COLO668 (cell line): ENCODE results near the gene ZNF526.

ENCODE experiments used
- DNase-seq: peaks from one replicate; lab custom pipeline; 2025; ENCODE audit not compliant: unreplicated experiment; lab: John Stamatoyannopoulos, UW

Gene ZNF526

GRCh38 chr19:42196011-42197001 is 23.8 kb upstream of the ZNF526 start:
- no peak for DNase-seq

- DNase-seq: no peak
These were observed 22.7 kb upstream of the ZNF526 start for GRCh38 chr19:42197375-42197817.

- no peak for DNase-seq
These were observed 21.3 kb upstream of the ZNF526 start for GRCh38 chr19:42198676-42199439.

- DNase-seq: no peak
These were observed 20.5 kb upstream of the ZNF526 start for GRCh38 chr19:42199440-42200115.

- DNase-seq: no peak
These were observed 19.9 kb upstream of the ZNF526 start for GRCh38 chr19:42200116-42200715.

- no peak for DNase-seq
These were observed 18.4 kb upstream of the ZNF526 start for GRCh38 chr19:42201489-42202289.

GRCh38 chr19:42202290-42202880 is 17.7 kb upstream of the ZNF526 start:
- no peak for DNase-seq

GRCh38 chr19:42203700-42204099 is 16.4 kb upstream of the ZNF526 start:
- DNase-seq: no peak

- DNase-seq: no peak
These were observed 15.4 kb upstream of the ZNF526 start for GRCh38 chr19:42204664-42205063.

GRCh38 chr19:42206871-42207755 is 13.0 kb upstream of the ZNF526 start:
- no peak for DNase-seq

- no peak for DNase-seq
These were observed 12.3 kb upstream of the ZNF526 start for GRCh38 chr19:42207767-42208271.

- DNase-seq: no peak
These were observed 11.5 kb upstream of the ZNF526 start for GRCh38 chr19:42208612-42209011.

- DNase-seq: no peak
These were observed 7.2 kb upstream of the ZNF526 start for GRCh38 chr19:42212886-42213285.

- DNase-seq: no peak
These were observed 5.2 kb upstream of the ZNF526 start for GRCh38 chr19:42214810-42215485.

- DNase-seq: peak; percentile 79
These were observed 3.2 kb upstream of the ZNF526 start for GRCh38 chr19:42216653-42217519.

GRCh38 chr19:42217520-42218437 is 2.3 kb upstream of the ZNF526 start, which contains the start of gene DEDD2:
Gene DEDD2 (minus strand): TSS chr19:42217677. CDS start chr19:42217007, 670 bp downstream.
- peak; percentile 97 for DNase-seq
